ENCODE results near the gene CLDN19. TPM values are rescaled to one million over a fixed set of nuclear protein-coding genes. Genes with fewer than 3 reads are reported as not detected.
A peak's percentile ranks its signal among the peaks of the same experiment; 100 is the strongest.

CLDN19 gene
- total and polyA plus RNA-seq, 2 of the 8 experiments (the other 6 are each of a cell fraction or from before 2014, with no cell fraction given): 9.7 to 17.2 TPM

- no peak overlapping the region for H2BK120ac ChIP-seq (replicated peaks; ENCODE audit: low read depth, low read length)
- H2BK15ac ChIP-seq (ENCODE audit: low read length): no peak overlapping the region
- no peak overlapping the region for H4K5ac ChIP-seq (ENCODE audit: insufficient read length, low read depth, low read length)
- TF ChIP-seq KDM5A (IDR thresholded peaks at IDR 0.05; ENCODE audit: low read length) (no peak), KDM1A (IDR thresholded peaks at IDR 0.05; ENCODE audit: borderline replicate concordance, low read length) (no peak), ASH2L (IDR thresholded peaks at IDR 0.05; ENCODE audit: low read length) (no peak), SRF (IDR thresholded peaks at IDR 0.05; ENCODE audit: low read depth, low read length) (no peak), CEBPB (IDR thresholded peaks at IDR 0.05; ENCODE audit: low read depth, low read length) (no peak), RNF2 (IDR thresholded peaks at IDR 0.05; ENCODE audit: borderline replicate concordance, low read depth, low read length, missing control alignments, poor library complexity, severe bottlenecking) (no peak), GABPA (IDR thresholded peaks at IDR 0.05; ENCODE audit: borderline replicate concordance, insufficient read depth, low read length) (no peak), CBX8 (IDR thresholded peaks at IDR 0.05; ENCODE audit: borderline replicate concordance, low read depth, low read length) (no peak), MAFK (IDR thresholded peaks at IDR 0.05; ENCODE audit: low read depth, low read length) (no peak), BACH1 (IDR thresholded peaks at IDR 0.05; ENCODE audit: low read length) (no peak), JUND (IDR thresholded peaks at IDR 0.05; ENCODE audit: low read length) (no peak)
- no peaks in the 10 kb centered on the region for H3K27me3 ChIP-seq (replicated peaks in 1 of 4; ENCODE audit: control insufficient read depth in 3 of 4, extremely low read depth in 1 of 4, insufficient read depth in 3 of 4, low read length in 3 of 4)
- WGBS, 2 experiments (ENCODE audit: extremely low coverage in 1 of 2, insufficient coverage in 1 of 2, insufficient read length in 1 of 2, insufficient replicate concordance in 2 of 2, low coverage in 1 of 2, low lambda C conversion rate in 2 of 2, missing lambda C conversion rate in 1 of 2): 87% methylated on average over 9 of the region's 9 CpGs; no CpG with 5 or more reads in 1 of the 2 experiments
- no peak overlapping the region for H2AFZ ChIP-seq (ENCODE audit: low read length)
- peaks cover 5% of the 10 kb centered on the region; the same call in 1 of the 2 replicates for H3K23me2 ChIP-seq (ENCODE audit: low read depth, low read length)
- peaks cover 0 to 38% (median 28%) of the 10 kb centered on the region in 4 experiments; a peak in 6 of 7 replicates for H3K4me1 ChIP-seq (replicated peaks in 1 of 4; ENCODE audit: control insufficient read depth in 3 of 4, insufficient read depth in 4 of 4, low read length in 3 of 4)
- H3K23ac ChIP-seq (ENCODE audit: insufficient read length): no peak overlapping the region
- peaks cover 0 to 2% of the 10 kb centered on the region in 2 experiments for H4K20me1 ChIP-seq (replicated peaks in 1 of 2; ENCODE audit: control insufficient read depth in 1 of 2, insufficient read depth in 2 of 2, low read length in 2 of 2)
- no peaks in the 10 kb centered on the region for H3K9me3 ChIP-seq (ENCODE audit: insufficient read depth in 2 of 2, low read depth in 1 of 2, low read length in 1 of 2)
- DNase-seq (ENCODE audit: low read depth in 1 of 2, low spot score in 2 of 2) (no peak), FAIRE-seq (no peak)
- no peak overlapping the region for H4K8ac ChIP-seq (ENCODE audit: extremely low read depth, insufficient read depth, low read length)
- H3K18ac ChIP-seq (ENCODE audit: extremely low read depth, low read length): 0 out of 2 replicates have a peak overlapping the region, but pooled peaks have one; percentile 10
- POLR2A ChIA-PET (ENCODE audit: partially characterized antibody): interaction anchor here (1.0 to 3.9 kb wide), 8 partner anchors 10 to 61 kb away, joined by 3 to 32 read pairs (median 3); partner anchors contain the start of gene YBX1
- H3K4ac ChIP-seq (replicated peaks; ENCODE audit: insufficient read length, low read depth, low read length): peak overlapping the region; percentile 41
- no peak overlapping the region for H2BK20ac ChIP-seq (ENCODE audit: low read length)
- no peak overlapping the region for H2BK5ac ChIP-seq (ENCODE audit: low read depth, low read length)
- H4K91ac ChIP-seq (replicated peaks; ENCODE audit: insufficient read length, low read length): no peak overlapping the region
- H3K36me3 ChIP-seq (ENCODE audit: control insufficient read depth in 2 of 4, insufficient read depth in 4 of 4, low read length in 3 of 4): peaks cover 3 to 8% (median 4%) of the 10 kb centered on the region in 4 experiments; a peak in 7 of 8 replicates
- H2BK12ac ChIP-seq (ENCODE audit: low read depth, low read length): no peak overlapping the region; the same call in 1 of the 2 replicates
- H2AK5ac ChIP-seq (ENCODE audit: low read depth, low read length): no peak overlapping the region
- no peaks in the 10 kb centered on the region for H3K79me2 ChIP-seq (ENCODE audit: control insufficient read depth in 1 of 2, insufficient read depth in 2 of 2, low read length in 2 of 2)
- no peak overlapping the region for H3K27ac ChIP-seq (ENCODE audit: low read depth, low read length)
- H3K56ac ChIP-seq (replicated peaks; ENCODE audit: insufficient read length, low read depth, low read length): no peak overlapping the region
- no peak overlapping the region for H3K4me3 ChIP-seq (ENCODE audit: extremely low read depth in 1 of 4, insufficient read depth in 2 of 4, low read depth in 3 of 4, low read length in 4 of 4)
- no peak overlapping the region for H3K4me2 ChIP-seq (ENCODE audit: insufficient read depth in 1 of 2, low read depth in 2 of 2, low read length in 2 of 2)
- CTCF ChIA-PET (ENCODE audit: partially characterized antibody): interaction anchor here (0.5 to 9.8 kb wide), 7 partner anchors 8 to 165 kb away, joined by 3 to 77 read pairs (median 5); partner anchors contain the start of genes P3H1 and YBX1
- H3K9ac ChIP-seq (replicated peaks in 1 of 4; ENCODE audit: extremely low read depth in 1 of 4, low read depth in 3 of 4, low read length in 3 of 4): no peak overlapping the region
- no peak overlapping the region for H3K14ac ChIP-seq (ENCODE audit: insufficient read length)
- H3K79me1 ChIP-seq (ENCODE audit: low read depth, low read length): peaks cover 3% of the 10 kb centered on the region; the same call in 1 of the 2 replicates
Measured at GRCh38 chr1:42742617-42743316, 2.7 kb upstream of the CLDN19 start.

All from H1 (cell line).